Body of pancreas (tissue), 4 donors: ENCODE data around the gene USP2. TPM values are rescaled to one million over a fixed set of nuclear protein-coding genes. Genes with fewer than 3 reads are reported as not detected.

Experiments
- ATAC-seq: fragments of 150-250 bp; one replicate; pipeline ENCODE4 v1.9.1; 2016
- DNase-seq, 4 donors: peaks; one replicate each; pipeline ENCODE4 v3.0.0-alpha.2; 2019
- H3K27ac ChIP-seq, 4 donors: fragments of 200-600 bp; sonication (generic); 1 replicate in 3 of 4; 2 replicates in 1 of 4; pipeline versions ENCODE4 v1.5.1 to v1.6.1; 2016 to 2019; ENCODE audit warnings: mild to moderate bottlenecking in 1 of 4, mixed read lengths in 1 of 4, moderate library complexity in 1 of 4
- H3K27me3 ChIP-seq, 2 donors: fragments of 200-600 bp; sonication (generic); one replicate each; pipeline ENCODE4 v1.6.0; 2016; ENCODE audit warnings: mild to moderate bottlenecking in 1 of 2
- H3K36me3 ChIP-seq, 2 donors: fragments of 200-600 bp; sonication (generic); replicated peaks in 1 of 2; 2 replicates each; pipeline ENCODE4 v1.5.1; 2016; ENCODE audit warnings: low read depth in 2 of 2; ENCODE audit not compliant: insufficient read depth in 1 of 2
- H3K4me1 ChIP-seq: fragments of 200-600 bp; sonication (generic); one replicate; pipeline ENCODE4 v1.6.0; 2016
- H3K4me3 ChIP-seq, 2 donors: fragments of 200-600 bp; sonication (generic); 1 replicate in 1 of 2; 2 replicates in 1 of 2; pipeline ENCODE4 v1.5.1; 2016 to 2019
- H3K9me3 ChIP-seq, 3 donors: fragments of 200-600 bp; sonication (generic); 1 replicate in 2 of 3; 2 replicates in 1 of 3; pipeline ENCODE4 v1.5.1; 2016
- CTCF ChIP-seq, 7 experiments: fragments of 450-650 bp in 4 of 7; fragments of 200-600 bp in 3 of 7; sonication (generic) in 3 of 7; IDR thresholded peaks; one replicate each; pipeline ENCODE4 v1.5.1; 2016 to 2019; ENCODE audit warnings: antibody characterized with exemption in 7 of 7
- POLR2A ChIP-seq, 3 donors: fragments of 450-650 bp; IDR thresholded peaks; one replicate each; pipeline ENCODE4 v1.6.1; 2016; ENCODE audit warnings: antibody characterized with exemption in 3 of 3, mild to moderate bottlenecking in 2 of 3
- WGBS, 2 donors: methylation state at CpG; one replicate each; pipeline ENCODE4 v1.1.5; 2017; 5-methylcytosine and 5-hydroxymethylcytosine counted together
- intact Hi-C: fragments of 100-400 bp; cut with DNase I; formaldehyde crosslinking; loops from one replicate; pipeline ENCODE4 v1.15.1; 2023
- total RNA-seq, 2 donors: library from RNA; depleted of rRNA; stranded (reverse); fragments of >200 nt; gene quantifications; one replicate each; pipeline ENCODE4 v1.1.0, GENCODE V29; 2016

The USP2 gene
- total RNA-seq, 2 donors from 2014 or later, result 3.9 to 19.4 TPM

- no peaks in the 10 kb centered on the region for H3K9me3 ChIP-seq
- H3K27ac ChIP-seq, result no peak overlapping the region
- WGBS, 2 donors, result 79 to 80% methylated on average over 15 to 19 of the region's 19 CpGs
- H3K36me3 ChIP-seq, result no peaks in the 10 kb centered on the region
- H3K4me1 ChIP-seq, result peaks cover 10% of the 10 kb centered on the region
- TF ChIP-seq POLR2A (IDR thresholded peaks at IDR 0.05), result no peak
- TF ChIP-seq CTCF (IDR thresholded peaks at IDR 0.05), result no peak
- DNase-seq (no peak), ATAC-seq (no peak)
- intact Hi-C loops, result no loop called here
- no peaks in the 10 kb centered on the region for H3K27me3 ChIP-seq
- no peak overlapping the region for H3K4me3 ChIP-seq
Measured at GRCh38 chr11:119417726-119418540, 36.4 kb upstream of the USP2 start.

DNA sequence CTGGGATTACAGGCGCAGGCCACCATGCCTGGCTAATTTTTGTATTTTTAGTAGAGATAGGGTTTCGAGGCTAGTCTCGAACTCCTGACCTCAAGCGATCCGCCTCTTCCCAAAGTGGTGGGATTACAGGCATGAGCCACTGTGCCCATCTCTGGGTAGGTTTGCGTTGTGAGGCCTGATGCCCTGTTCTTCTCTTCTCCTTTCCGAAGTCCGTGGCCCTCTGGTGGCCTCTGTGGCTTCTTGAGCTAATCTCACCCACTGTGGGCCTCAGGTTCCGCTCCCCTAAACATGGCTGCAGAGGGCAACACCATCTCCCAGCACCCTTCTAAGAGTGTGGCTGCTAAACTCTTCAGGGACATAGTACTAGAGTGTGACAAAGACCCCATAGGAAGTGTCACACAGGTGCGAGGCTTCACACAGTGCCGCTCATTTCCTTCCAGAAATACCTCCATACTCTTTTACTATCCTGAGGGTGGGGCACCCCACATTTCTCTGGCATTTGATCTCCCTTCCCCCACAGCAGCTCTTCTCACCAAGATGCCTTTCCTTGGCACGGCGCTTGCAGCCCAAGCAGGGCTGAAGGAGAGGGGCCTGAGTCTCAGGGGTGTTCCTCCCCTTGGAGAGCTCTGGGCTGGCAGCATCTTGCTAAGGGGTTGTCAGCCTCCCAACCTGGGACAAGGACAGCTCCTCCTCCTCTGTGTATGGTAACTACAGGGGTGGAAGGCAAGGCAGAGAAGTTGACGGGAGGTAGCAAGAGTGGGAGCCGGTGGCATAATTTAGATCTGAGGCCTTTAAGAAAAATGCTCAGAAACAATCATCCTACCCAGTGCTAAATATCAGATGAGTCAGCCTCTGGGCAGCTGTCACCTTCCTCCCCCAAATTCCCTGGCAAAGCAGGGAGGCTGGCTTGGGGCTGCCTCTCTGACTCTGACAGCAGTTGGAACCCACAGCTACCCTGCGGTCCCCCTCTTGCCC, 35.4 kb upstream of the USP2 start:
- H3K27ac ChIP-seq, result no peak overlapping the region
- no peak for TF ChIP-seq CTCF (IDR thresholded peaks at IDR 0.05)
- WGBS, 2 donors, result 88 to 89% methylated on average over 16 of the region's 16 CpGs
- peaks cover 3% of the 10 kb centered on the region for H3K4me1 ChIP-seq
- no peak for ATAC-seq
- no peak overlapping the region for H3K4me3 ChIP-seq
- H3K27me3 ChIP-seq, result no peaks in the 10 kb centered on the region
- no peaks in the 10 kb centered on the region for H3K36me3 ChIP-seq
- DNase-seq, result no peak
- H3K9me3 ChIP-seq, result no peaks in the 10 kb centered on the region
- intact Hi-C loops, result no loop called here

GRCh38 chr11:119415966-119416365, 34.5 kb upstream of the USP2 start:
- Histone ChIP-seq H3K27ac (no peak overlapping the region), H3K4me3 (no peak overlapping the region), H3K9me3 (no peaks in the 10 kb centered on the region), H3K4me1 (no peaks in the 10 kb centered on the region), H3K36me3 (no peaks in the 10 kb centered on the region), H3K27me3 (no peaks in the 10 kb centered on the region)
- TF ChIP-seq CTCF (IDR thresholded peaks at IDR 0.05) (no peak), POLR2A (IDR thresholded peaks at IDR 0.05) (no peak)
- WGBS, 2 donors, result 90 to 97% methylated on average over 9 to 10 of the region's 10 CpGs
- intact Hi-C loops, result no loop called here
- ATAC-seq, result no peak
- no peak for DNase-seq

GRCh38 chr11:119415517-119415916, 34.0 kb upstream of the USP2 start:
- Histone ChIP-seq H3K27me3 (no peaks in the 10 kb centered on the region), H3K4me1 (no peaks in the 10 kb centered on the region), H3K27ac (no peak overlapping the region), H3K9me3 (no peaks in the 10 kb centered on the region), H3K4me3 (no peak overlapping the region), H3K36me3 (no peaks in the 10 kb centered on the region)
- intact Hi-C loops, result no loop called here
- 88 to 100% methylated on average over 3 of the region's 3 CpGs for WGBS, 2 donors
- TF ChIP-seq POLR2A (IDR thresholded peaks at IDR 0.05), result no peak
- no peak for TF ChIP-seq CTCF (IDR thresholded peaks at IDR 0.05)
- ATAC-seq, result no peak
- DNase-seq, result no peak
